ENCODE data around the gene COLEC12.

GRCh38 chr18:275486-275885, 225.0 kb downstream of the COLEC12 start:
- TF ChIP-seq, protein P1, sequence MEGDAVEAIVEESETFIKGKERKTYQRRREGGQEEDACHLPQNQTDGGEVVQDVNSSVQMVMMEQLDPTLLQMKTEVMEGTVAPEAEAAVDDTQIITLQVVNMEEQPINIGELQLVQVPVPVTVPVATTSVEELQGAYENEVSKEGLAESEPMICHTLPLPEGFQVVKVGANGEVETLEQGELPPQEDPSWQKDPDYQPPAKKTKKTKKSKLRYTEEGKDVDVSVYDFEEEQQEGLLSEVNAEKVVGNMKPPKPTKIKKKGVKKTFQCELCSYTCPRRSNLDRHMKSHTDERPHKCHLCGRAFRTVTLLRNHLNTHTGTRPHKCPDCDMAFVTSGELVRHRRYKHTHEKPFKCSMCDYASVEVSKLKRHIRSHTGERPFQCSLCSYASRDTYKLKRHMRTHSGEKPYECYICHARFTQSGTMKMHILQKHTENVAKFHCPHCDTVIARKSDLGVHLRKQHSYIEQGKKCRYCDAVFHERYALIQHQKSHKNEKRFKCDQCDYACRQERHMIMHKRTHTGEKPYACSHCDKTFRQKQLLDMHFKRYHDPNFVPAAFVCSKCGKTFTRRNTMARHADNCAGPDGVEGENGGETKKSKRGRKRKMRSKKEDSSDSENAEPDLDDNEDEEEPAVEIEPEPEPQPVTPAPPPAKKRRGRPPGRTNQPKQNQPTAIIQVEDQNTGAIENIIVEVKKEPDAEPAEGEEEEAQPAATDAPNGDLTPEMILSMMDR (IDR thresholded peaks at IDR 0.05; ENCODE audit: low read depth, low read length): no peak
- TF ChIP-seq, protein P2, sequence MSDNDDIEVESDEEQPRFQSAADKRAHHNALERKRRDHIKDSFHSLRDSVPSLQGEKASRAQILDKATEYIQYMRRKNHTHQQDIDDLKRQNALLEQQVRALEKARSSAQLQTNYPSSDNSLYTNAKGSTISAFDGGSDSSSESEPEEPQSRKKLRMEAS (IDR thresholded peaks at IDR 0.05; ENCODE audit: low read depth, low read length): no peak
